Endothelial cell of umbilical vein (primary cell): Measurements from ENCODE around the gene CRY1. TPM values are rescaled to one million over a fixed set of nuclear protein-coding genes. Genes with fewer than 3 reads are reported as not detected.
A peak's percentile ranks its signal among the peaks of the same experiment; 100 is the strongest.

Experiments used
- BruUV-seq: library from RNA; stranded (reverse); fragments of 400-500 nt; replicated peaks from 2 replicates; lab custom pipeline; 2021; lab: Mats Ljungman, UMichigan
- CTCF ChIA-PET: fragments of 300-600, 350-600 bp; sonication (Branson Sonifier 250); formaldehyde crosslinking; loops from one replicate; lab custom pipeline; 2021; ENCODE audit warnings: antibody characterized with exemption, inconsistent platforms; lab: Charles Lee
- POLR2A ChIA-PET: fragments of 300-600, 350-600 bp; sonication (Branson Sonifier 250); formaldehyde crosslinking; loops from one replicate; lab custom pipeline; 2021; ENCODE audit warnings: antibody characterized with exemption, inconsistent platforms; lab: Charles Lee
- DNase-seq: peaks from one replicate; pipeline ENCODE4 v3.0.0-alpha.2; 2011; ENCODE audit warnings: low read depth, low spot score
- FAIRE-seq: peaks from 2 replicates; lab custom pipeline; 2011; peaks lifted over from hg19 to GRCh38; lab: Jason Lieb, UNC
- H2AFZ ChIP-seq: 2 replicates; pipeline ENCODE4 v1.6.0; 2012; ENCODE audit warnings: low read depth, low read length, control low read depth, inconsistent platforms
- H3K27ac ChIP-seq: 2 replicates; pipeline ENCODE4 v1.5.1; 2011; ENCODE audit warnings: low read depth, mild to moderate bottlenecking, control low read depth, low read length, moderate library complexity; ENCODE audit not compliant: insufficient read depth
- H3K27me3 ChIP-seq, 2 experiments: 2 replicates each; pipeline versions ENCODE4 v1.6.0 to v1.6.1; 2011; ENCODE audit warnings: low read length in 2 of 2, mixed read lengths in 1 of 2; ENCODE audit not compliant: control insufficient read depth in 2 of 2, insufficient read depth in 2 of 2
- H3K36me3 ChIP-seq, 2 experiments: 2 replicates in 1 of 2; 3 replicates in 1 of 2; pipeline ENCODE4 v1.5.1; 2011; ENCODE audit warnings: low read length in 2 of 2, mild to moderate bottlenecking in 1 of 2, moderate library complexity in 1 of 2; ENCODE audit not compliant: control insufficient read depth in 2 of 2, insufficient read depth in 2 of 2; ENCODE audit errors: extremely low read depth in 1 of 2
- H3K4me1 ChIP-seq: 3 replicates; pipeline ENCODE4 v1.5.1; 2011; ENCODE audit warnings: mild to moderate bottlenecking, low read length; ENCODE audit not compliant: control insufficient read depth, insufficient read depth; ENCODE audit errors: extremely low read depth
- H3K4me2 ChIP-seq: 2 replicates; pipeline ENCODE4 v1.6.1; 2011; ENCODE audit warnings: low read length, control low read depth, mixed read lengths; ENCODE audit not compliant: insufficient read depth
- H3K4me3 ChIP-seq, 3 experiments: fragments of 200-600 bp in 1 of 3; sonication (generic), shearing (Covaris generic) in 1 of 3; replicated peaks in 1 of 3; 2 replicates each; pipeline ENCODE4 v1.5.1; 2011 to 2016; ENCODE audit warnings: control low read depth in 3 of 3, low read length in 3 of 3, mild to moderate bottlenecking in 2 of 3, inconsistent platforms in 1 of 3, low read depth in 1 of 3, moderate library complexity in 1 of 3; ENCODE audit not compliant: insufficient read depth in 1 of 3
- H3K79me2 ChIP-seq: 2 replicates; pipeline ENCODE4 v1.6.0; 2012; ENCODE audit warnings: low read length, inconsistent platforms; ENCODE audit not compliant: control insufficient read depth, insufficient read depth
- H3K9ac ChIP-seq: replicated peaks from 2 replicates; pipeline ENCODE3; 2011; ENCODE audit warnings: low read length, control low read depth; ENCODE audit not compliant: insufficient read depth; ENCODE audit errors: extremely low read depth
- H3K9me1 ChIP-seq: replicated peaks from 3 replicates; pipeline ENCODE4 v1.6.0; 2011; ENCODE audit warnings: mild to moderate bottlenecking, low read length; ENCODE audit not compliant: control insufficient read depth, insufficient read depth; ENCODE audit errors: extremely low read depth
- H3K9me3 ChIP-seq: replicated peaks from 2 replicates; pipeline ENCODE4 v1.5.1; 2012; ENCODE audit warnings: low read length, inconsistent platforms; ENCODE audit not compliant: control insufficient read depth, insufficient read depth
- H4K20me1 ChIP-seq: replicated peaks from 2 replicates; pipeline ENCODE3; 2011; ENCODE audit warnings: mild to moderate bottlenecking, low read length; ENCODE audit not compliant: control insufficient read depth, insufficient read depth; ENCODE audit errors: extremely low read depth
- CTCF ChIP-seq, 2 donors: IDR thresholded peaks; 1 replicate in 1 of 2; 2 replicates in 1 of 2; pipeline ENCODE4 v1.5.1; 2011; ENCODE audit warnings: low read length in 2 of 2, mild to moderate bottlenecking in 2 of 2, moderate library complexity in 2 of 2, control low read depth in 1 of 2, inconsistent platforms in 1 of 2, low read depth in 1 of 2; ENCODE audit not compliant: insufficient read depth in 1 of 2; ENCODE audit errors: extremely low read depth in 1 of 2
- EZH2 ChIP-seq: IDR thresholded peaks from 2 replicates; pipeline ENCODE4 v1.6.1; 2012; ENCODE audit warnings: borderline replicate concordance, low read depth, mild to moderate bottlenecking, moderate library complexity, low read length, inconsistent platforms; ENCODE audit not compliant: severe bottlenecking
- FOS ChIP-seq: IDR thresholded peaks from 2 replicates; pipeline ENCODE4 v1.6.1; 2011; ENCODE audit warnings: mild to moderate bottlenecking, low read length, moderate library complexity, borderline replicate concordance; ENCODE audit not compliant: insufficient read depth
- GATA2 ChIP-seq: IDR thresholded peaks from 2 replicates; pipeline ENCODE4 v1.7.0; 2011; ENCODE audit warnings: low read depth, mild to moderate bottlenecking, moderate library complexity, mixed read lengths, low read length; ENCODE audit not compliant: insufficient read length, insufficient read depth
- JUN ChIP-seq: IDR thresholded peaks from 2 replicates; pipeline ENCODE4 v1.6.1; 2011; ENCODE audit warnings: borderline replicate concordance, low read depth; ENCODE audit not compliant: insufficient read length, insufficient read depth
- MAX ChIP-seq: IDR thresholded peaks from 2 replicates; pipeline ENCODE4 v1.6.1; 2011; ENCODE audit not compliant: insufficient read depth, insufficient read length
- MYC ChIP-seq: IDR thresholded peaks from one replicate; pipeline ENCODE4 v1.6.1; 2011; ENCODE audit warnings: mild to moderate bottlenecking, low read depth, low read length
- POLR2A ChIP-seq: IDR thresholded peaks from 2 replicates; pipeline ENCODE4 v1.6.1; 2012; ENCODE audit warnings: low read depth, mild to moderate bottlenecking, control low read depth, low read length
- POLR2AphosphoS5 ChIP-seq: IDR thresholded peaks from 2 replicates; pipeline ENCODE4 v1.6.1; 2012; ENCODE audit warnings: low read depth, mild to moderate bottlenecking, control low read depth, low read length, moderate library complexity; ENCODE audit not compliant: insufficient read depth
- dilution Hi-C: fragments of 300-500 bp; cut with MboI; formaldehyde crosslinking; loops from one replicate; pipeline ENCODE4 v1.15.0; 2019; ENCODE audit warnings: low sequenced_read_pairs; ENCODE audit not compliant: extremely low pct_ligation_motif_present
- intact Hi-C: fragments of 100-400 bp; cut with micrococcal nuclease; formaldehyde crosslinking; loops from one replicate; pipeline ENCODE4 v1.10.0; 2022
- polyA plus RNA-seq, 4 experiments: library from polyadenylated mRNA; depleted of rRNA in 3 of 4; stranded (reverse) in 3 of 4; unstranded in 1 of 4; fragments of >200 nt; gene quantifications; 2 replicates each; pipeline versions ENCODE4 v1.2.1 to v1.2.3, GENCODE V29; 2011 to 2012; ENCODE audit warnings: missing spikeins in 1 of 4
- total RNA-seq: library from RNA; stranded (reverse); gene quantifications from 2 replicates; pipeline ENCODE4 v1.2.3, GENCODE V29; 2021

CRY1 gene
- total and polyA plus RNA-seq, 2 donors (not counting 3 experiments of a cell fraction or from before 2014, with no cell fraction given), result 11.4 to 21.0 TPM

GRCh38 chr12:107033758-107034739 is 59.3 kb downstream of the CRY1 start:
- TF ChIP-seq GATA2 (peak; percentile 9), MYC (no peak), POLR2A (no peak)
- Histone ChIP-seq H3K9me3 (no peaks in the 10 kb centered on the region), H3K4me3 (no peak overlapping the region), H3K79me2 (peaks cover 8% of the 10 kb centered on the region), H3K27ac (no peak overlapping the region), H4K20me1 (no peaks in the 10 kb centered on the region), H3K4me2 (no peak overlapping the region), H3K9ac (no peak overlapping the region), H3K9me1 (no peaks in the 10 kb centered on the region), H2AFZ (no peak overlapping the region), H3K27me3 (no peaks in the 10 kb centered on the region), H3K4me1 (no peaks in the 10 kb centered on the region), H3K36me3 (no peaks in the 10 kb centered on the region)
- BruUV-seq, result no TSS peak
- ChIA-PET CTCF (no interaction called here), POLR2A (no interaction called here)
- intact Hi-C loops (no loop called here), dilution Hi-C loops (no loop called here)
- no peak for DNase-seq
- no peak for FAIRE-seq

- TF ChIP-seq MAX (no peak), POLR2A (no peak), EZH2 (no peak), JUN (no peak), CTCF (IDR thresholded peaks at IDR 0.05; ENCODE audit: extremely low read depth in 1 of 2, insufficient read depth in 1 of 2, low read depth in 1 of 2, low read length in 2 of 2) (no peak), GATA2 (no peak), POLR2AphosphoS5 (no peak), MYC (no peak), FOS (no peak)
- Histone ChIP-seq H3K27me3 (no peaks in the 10 kb centered on the region), H3K4me2 (no peak overlapping the region), H3K27ac (no peak overlapping the region), H3K36me3 (no peaks in the 10 kb centered on the region), H4K20me1 (no peaks in the 10 kb centered on the region), H3K9me3 (no peaks in the 10 kb centered on the region), H3K4me1 (peaks cover 10% of the 10 kb centered on the region), H3K79me2 (peaks cover 9% of the 10 kb centered on the region), H2AFZ (no peak overlapping the region), H3K4me3 (no peak overlapping the region), H3K9me1 (no peaks in the 10 kb centered on the region), H3K9ac (no peak overlapping the region)
- no TSS peak for BruUV-seq
- no peak for DNase-seq
- dilution Hi-C loops, result no loop called here
- ChIA-PET POLR2A (no interaction called here), CTCF (no interaction called here)
- intact Hi-C loops, result no loop called here
- no peak for FAIRE-seq
Measured at GRCh38 chr12:107032266-107032665, 61.1 kb downstream of the CRY1 start.
